Effector memory CD4-positive, alpha-beta T cell (primary cell): ENCODE measurements around the gene CBARP.

Source experiments
- DNase-seq, 3 donors: peaks; one replicate each; pipeline ENCODE4 v3.0.0-alpha.2; 2020
- H3K27ac ChIP-seq: 2 replicates; pipeline ENCODE4 v1.7.0; 2013; ENCODE audit warnings: mild to moderate bottlenecking, low read length, moderate library complexity; ENCODE audit not compliant: insufficient read depth, poor library complexity, severe bottlenecking
- H3K27me3 ChIP-seq: replicated peaks from 2 replicates; pipeline ENCODE4 v1.7.0; 2013; ENCODE audit warnings: mild to moderate bottlenecking, low read length; ENCODE audit not compliant: insufficient read depth, control insufficient read depth, poor library complexity, severe bottlenecking
- H3K36me3 ChIP-seq: 2 replicates; pipeline ENCODE4 v1.7.0; 2013; ENCODE audit warnings: mild to moderate bottlenecking, low read length, moderate library complexity; ENCODE audit not compliant: control insufficient read depth, insufficient read depth
- H3K4me1 ChIP-seq: 2 replicates; pipeline ENCODE4 v1.7.0; 2013; ENCODE audit warnings: low read length, mild to moderate bottlenecking; ENCODE audit not compliant: control insufficient read depth, insufficient read depth, poor library complexity, severe bottlenecking
- H3K4me3 ChIP-seq: 2 replicates; pipeline ENCODE4 v1.7.0; 2013; ENCODE audit warnings: low read length, low read depth, mild to moderate bottlenecking; ENCODE audit not compliant: insufficient read depth, poor library complexity, severe bottlenecking
- H3K9me3 ChIP-seq: 2 replicates; pipeline ENCODE4 v1.7.0; 2013; ENCODE audit warnings: mild to moderate bottlenecking, low read length, moderate library complexity; ENCODE audit not compliant: control insufficient read depth

CBARP gene

DNA sequence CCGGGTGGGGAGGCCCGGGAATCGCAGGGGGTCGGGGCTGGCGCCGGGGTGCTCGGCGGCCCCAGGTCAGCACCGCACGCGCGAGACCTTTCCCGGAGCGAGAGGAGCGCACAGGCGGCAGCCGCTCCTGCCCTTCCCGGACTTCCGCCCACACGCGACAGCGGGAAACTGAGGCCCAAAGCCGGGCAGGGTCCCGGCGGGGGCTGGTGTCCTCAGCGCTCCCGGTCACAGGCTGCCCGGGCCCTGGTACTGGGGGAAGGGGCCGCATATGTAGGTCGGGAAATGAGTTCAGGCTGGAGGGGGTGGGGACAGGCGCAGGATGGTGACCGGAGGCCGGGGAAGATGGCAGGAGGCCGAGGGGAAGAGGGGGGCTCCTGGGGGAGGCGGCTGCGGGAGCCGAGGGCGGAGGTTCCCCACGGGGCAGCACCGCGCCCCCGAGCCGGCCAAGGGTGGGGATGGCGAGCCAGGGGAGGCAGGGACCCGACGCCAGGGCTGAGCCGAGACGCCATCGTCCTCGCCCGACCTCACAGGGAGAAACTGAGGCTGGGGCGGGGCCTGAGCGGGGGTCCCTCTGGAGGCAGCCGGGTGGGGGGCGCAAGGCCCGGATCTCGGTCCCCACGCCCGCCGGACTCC, 662 bp downstream of the CBARP start:
- Histone ChIP-seq H3K36me3 (no peaks in the 10 kb centered on the region), H3K27me3 (peaks cover 6% of the 10 kb centered on the region), H3K27ac (no peak overlapping the region), H3K4me1 (peaks cover 23% of the 10 kb centered on the region), H3K9me3 (no peaks in the 10 kb centered on the region), H3K4me3 (peak overlapping the region; percentile 40)
- DNase-seq, result no peak

GRCh38 chr19:1236576-1236975, 1.2 kb downstream of the CBARP start:
- no peak overlapping the region for H3K27ac ChIP-seq
- H3K4me1 ChIP-seq, result peaks cover 22% of the 10 kb centered on the region
- no peaks in the 10 kb centered on the region for H3K9me3 ChIP-seq
- no peak overlapping the region for H3K4me3 ChIP-seq
- no peaks in the 10 kb centered on the region for H3K36me3 ChIP-seq
- DNase-seq, result no peak
- peaks cover 6% of the 10 kb centered on the region for H3K27me3 ChIP-seq

DNA sequence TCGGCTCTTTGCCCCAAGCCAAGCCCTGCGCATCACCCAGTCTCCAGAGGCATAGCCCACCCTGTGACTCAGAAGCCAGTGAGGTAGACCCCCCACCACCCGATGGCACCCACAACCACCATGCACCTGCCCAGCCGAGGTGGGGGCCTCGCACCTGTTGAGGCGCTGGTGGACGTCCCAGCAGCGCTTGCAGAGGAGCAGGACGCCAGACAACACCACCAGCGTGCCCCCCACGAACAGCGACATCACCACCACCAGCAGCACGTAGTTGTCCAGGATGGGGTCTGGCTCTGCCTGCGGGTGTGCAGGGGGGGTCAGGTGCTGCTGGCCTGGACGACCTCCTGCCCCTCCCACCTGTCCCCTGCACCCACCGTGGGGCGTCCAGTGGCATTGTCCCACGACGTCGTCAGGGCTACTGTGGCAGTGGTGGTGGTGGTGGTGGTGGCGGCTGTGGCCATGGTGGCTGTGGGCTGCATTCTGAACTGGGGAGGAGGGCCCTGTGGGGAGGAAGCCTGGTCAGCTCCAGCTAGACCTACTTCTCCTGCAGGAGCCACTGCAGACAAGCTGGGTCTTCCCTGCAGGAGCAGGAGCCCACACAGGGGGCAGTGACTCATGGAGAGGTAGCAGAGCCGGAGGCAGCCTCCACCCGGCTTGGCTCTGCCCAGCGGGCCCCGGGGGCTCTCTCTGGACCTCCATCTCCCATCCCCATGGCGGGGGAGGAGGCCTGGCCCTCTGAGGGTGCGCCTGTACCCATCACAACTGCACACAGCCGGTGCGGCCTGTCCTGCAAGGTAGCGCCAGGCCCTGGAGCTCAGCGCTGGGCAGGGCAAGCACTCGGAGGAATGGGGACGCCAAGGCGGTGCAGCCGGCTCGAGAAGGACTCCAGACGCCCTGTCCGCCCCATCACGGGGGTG, 1.9 kb downstream of the CBARP start:
- H3K9me3 ChIP-seq, result no peaks in the 10 kb centered on the region
- no peak overlapping the region for H3K27ac ChIP-seq
- H3K36me3 ChIP-seq, result no peaks in the 10 kb centered on the region
- peaks cover 17% of the 10 kb centered on the region for H3K4me1 ChIP-seq
- no peak overlapping the region for H3K4me3 ChIP-seq
- no peak for DNase-seq
- H3K27me3 ChIP-seq, result peaks cover 6% of the 10 kb centered on the region

- H3K4me1 ChIP-seq, result peaks cover 9% of the 10 kb centered on the region
- no peaks in the 10 kb centered on the region for H3K36me3 ChIP-seq
- no peak for DNase-seq
- no peak overlapping the region for H3K4me3 ChIP-seq
- peaks cover 6% of the 10 kb centered on the region for H3K27me3 ChIP-seq
- H3K27ac ChIP-seq, result no peak overlapping the region
- no peaks in the 10 kb centered on the region for H3K9me3 ChIP-seq
Measured at GRCh38 chr19:1234955-1235380, 2.8 kb downstream of the CBARP start.

DNA sequence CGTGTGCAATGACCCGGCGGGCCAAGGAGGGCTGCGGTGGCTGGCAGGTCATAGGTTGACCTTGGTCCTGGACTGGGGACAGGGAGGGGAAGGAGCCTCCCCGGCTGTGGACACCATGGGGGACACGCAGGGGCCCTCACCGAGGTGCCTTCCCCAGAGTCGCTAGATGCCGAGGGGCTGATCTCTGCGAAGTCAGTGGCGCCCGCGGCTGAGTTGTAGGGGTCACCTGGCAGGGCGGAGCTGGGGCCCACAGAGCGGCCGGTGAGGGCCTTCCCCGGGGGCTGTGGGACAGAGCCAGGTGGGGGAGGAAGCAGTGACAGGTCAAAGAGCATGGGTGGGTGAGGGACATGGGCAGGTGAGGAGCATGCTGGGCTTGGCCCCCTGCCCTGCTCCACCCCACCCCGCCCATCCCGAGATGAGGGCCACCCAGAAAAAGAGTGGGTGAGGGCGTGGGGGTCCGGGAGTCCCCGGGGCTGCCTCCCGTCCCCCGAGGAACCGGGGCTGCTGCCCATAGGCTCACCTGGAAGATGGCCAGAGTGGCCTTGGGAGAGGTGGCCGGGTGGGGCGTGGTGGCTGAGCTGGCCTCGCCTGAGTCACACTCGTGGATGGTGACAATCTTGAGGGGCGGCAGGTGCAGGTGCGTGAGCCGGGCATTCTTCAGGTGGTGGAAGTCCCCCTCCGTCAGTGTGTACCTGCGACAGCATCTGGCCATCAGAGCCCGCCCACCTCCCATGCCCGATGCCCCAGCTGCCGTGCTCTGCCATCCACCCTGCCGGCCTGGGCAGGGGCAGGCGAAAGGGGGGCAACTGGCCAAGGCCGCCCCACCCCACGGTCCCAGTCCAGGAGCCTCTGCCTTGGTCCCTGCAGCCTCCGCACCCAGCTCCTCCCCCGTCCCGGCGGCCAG, 3.5 kb downstream of the CBARP start:
- no peak for DNase-seq
- H3K9me3 ChIP-seq, result no peaks in the 10 kb centered on the region
- peaks cover 4% of the 10 kb centered on the region for H3K4me1 ChIP-seq
- H3K27me3 ChIP-seq, result peaks cover 6% of the 10 kb centered on the region
- no peaks in the 10 kb centered on the region for H3K36me3 ChIP-seq
- H3K27ac ChIP-seq, result no peak overlapping the region
- no peak overlapping the region for H3K4me3 ChIP-seq

- Histone ChIP-seq H3K27me3 (peaks cover 6% of the 10 kb centered on the region), H3K4me3 (no peak overlapping the region), H3K27ac (no peak overlapping the region), H3K9me3 (no peaks in the 10 kb centered on the region), H3K4me1 (peaks cover 1% of the 10 kb centered on the region), H3K36me3 (no peaks in the 10 kb centered on the region)
- DNase-seq, result no peak
Measured at GRCh38 chr19:1233115-1233667, 4.6 kb downstream of the CBARP start.

GRCh38 chr19:1232652-1233072, 5.1 kb downstream of the CBARP start:
- peaks cover 3% of the 10 kb centered on the region for H3K36me3 ChIP-seq
- no peak overlapping the region for H3K4me3 ChIP-seq
- H3K27me3 ChIP-seq, result peaks cover 6% of the 10 kb centered on the region
- H3K9me3 ChIP-seq, result no peaks in the 10 kb centered on the region
- no peaks in the 10 kb centered on the region for H3K4me1 ChIP-seq
- DNase-seq, result no peak
- no peak overlapping the region for H3K27ac ChIP-seq

DNA sequence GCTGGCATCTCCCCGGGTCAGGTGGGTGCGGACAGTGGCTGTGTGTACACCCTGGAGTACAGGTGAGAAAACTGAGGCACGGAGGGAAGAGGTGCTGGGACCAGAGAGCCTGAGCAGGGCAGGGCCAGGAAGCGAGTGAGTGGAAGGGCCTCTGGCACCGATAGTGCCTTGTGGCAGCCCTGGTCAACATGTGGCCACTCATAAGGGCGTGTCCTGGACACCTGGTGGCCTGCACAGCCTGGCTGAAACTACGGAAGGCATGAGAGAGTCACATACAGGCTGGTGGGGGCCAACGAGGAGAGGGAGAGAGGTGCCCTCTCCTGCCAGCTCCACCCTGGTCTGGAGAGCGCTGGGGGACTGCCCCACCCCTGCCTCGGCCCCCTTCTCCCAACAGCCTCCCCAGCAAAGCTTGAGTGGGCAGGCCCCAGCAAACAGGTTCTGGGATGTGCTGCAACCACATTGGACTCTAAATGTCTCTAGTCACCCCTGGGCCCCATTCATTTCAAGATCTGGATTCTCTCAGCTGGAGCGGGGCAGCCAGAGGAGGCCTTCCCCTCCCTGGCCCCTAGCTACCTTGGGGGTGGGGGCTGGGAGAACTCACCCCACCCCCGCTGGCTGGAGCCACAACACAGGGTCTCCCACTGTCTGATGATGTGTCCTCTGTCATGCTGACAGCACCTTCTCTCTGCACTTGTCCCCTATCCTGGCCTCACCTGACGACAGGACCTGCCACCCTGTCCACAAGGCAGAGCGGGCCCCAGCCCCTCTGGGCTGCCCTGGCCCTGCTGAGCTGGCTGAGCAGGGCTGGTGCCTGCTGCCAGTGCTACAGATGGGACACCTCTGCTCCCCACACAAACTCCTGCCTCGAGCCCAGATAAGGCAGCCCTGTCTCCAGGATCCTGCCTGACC, 5.8 kb downstream of the CBARP start:
- DNase-seq, result no peak
- Histone ChIP-seq H3K9me3 (no peaks in the 10 kb centered on the region), H3K36me3 (peaks cover 10% of the 10 kb centered on the region), H3K4me1 (no peaks in the 10 kb centered on the region), H3K4me3 (no peak overlapping the region), H3K27ac (no peak overlapping the region), H3K27me3 (peaks cover 2% of the 10 kb centered on the region)
